ENCODE data around the gene HPRT1. TPM values are rescaled to one million over a fixed set of nuclear protein-coding genes. Genes with fewer than 3 reads are reported as not detected.

Gene HPRT1, protein sequence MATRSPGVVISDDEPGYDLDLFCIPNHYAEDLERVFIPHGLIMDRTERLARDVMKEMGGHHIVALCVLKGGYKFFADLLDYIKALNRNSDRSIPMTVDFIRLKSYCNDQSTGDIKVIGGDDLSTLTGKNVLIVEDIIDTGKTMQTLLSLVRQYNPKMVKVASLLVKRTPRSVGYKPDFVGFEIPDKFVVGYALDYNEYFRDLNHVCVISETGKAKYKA
- total RNA-seq = 15.2 TPM
- long read RNA-seq, partial matches to known transcripts = 1 of 4 reads
- long read RNA-seq, other reads (novel, unspliced or antisense) = 0 of 4 reads

DNA sequence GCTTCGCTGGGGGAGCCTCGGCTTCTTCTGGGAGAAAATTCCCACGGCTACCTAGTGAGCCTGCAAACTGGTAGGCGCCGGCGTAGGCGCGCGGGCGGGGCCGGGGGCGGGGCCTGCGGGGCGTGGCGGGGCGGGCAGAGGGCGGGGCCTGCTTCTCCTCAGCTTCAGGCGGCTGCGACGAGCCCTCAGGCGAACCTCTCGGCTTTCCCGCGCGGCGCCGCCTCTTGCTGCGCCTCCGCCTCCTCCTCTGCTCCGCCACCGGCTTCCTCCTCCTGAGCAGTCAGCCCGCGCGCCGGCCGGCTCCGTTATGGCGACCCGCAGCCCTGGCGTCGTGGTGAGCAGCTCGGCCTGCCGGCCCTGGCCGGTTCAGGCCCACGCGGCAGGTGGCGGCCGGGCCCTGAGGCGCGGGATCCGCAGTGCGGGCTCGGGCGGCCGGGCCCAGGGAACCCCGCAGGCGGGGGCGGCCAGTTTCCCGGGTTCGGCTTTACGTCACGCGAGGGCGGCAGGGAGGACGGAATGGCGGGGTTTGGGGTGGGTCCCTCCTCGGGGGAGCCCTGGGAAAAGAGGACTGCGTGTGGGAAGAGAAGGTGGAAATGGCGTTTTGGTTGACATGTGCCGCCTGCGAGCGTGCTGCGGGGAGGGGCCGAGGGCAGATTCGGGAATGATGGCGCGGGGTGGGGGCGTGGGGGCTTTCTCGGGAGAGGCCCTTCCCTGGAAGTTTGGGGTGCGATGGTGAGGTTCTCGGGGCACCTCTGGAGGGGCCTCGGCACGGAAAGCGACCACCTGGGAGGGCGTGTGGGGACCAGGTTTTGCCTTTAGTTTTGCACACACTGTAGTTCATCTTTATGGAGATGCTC, at the start of gene HPRT1:
Gene HPRT1 (plus strand): TSS at position 161 of the 857 bp plus-strand sequence. CDS start 147 bp downstream, at position 308.
- H3K9me3 ChIP-seq = no peaks in the 10 kb centered on the region

DNA sequence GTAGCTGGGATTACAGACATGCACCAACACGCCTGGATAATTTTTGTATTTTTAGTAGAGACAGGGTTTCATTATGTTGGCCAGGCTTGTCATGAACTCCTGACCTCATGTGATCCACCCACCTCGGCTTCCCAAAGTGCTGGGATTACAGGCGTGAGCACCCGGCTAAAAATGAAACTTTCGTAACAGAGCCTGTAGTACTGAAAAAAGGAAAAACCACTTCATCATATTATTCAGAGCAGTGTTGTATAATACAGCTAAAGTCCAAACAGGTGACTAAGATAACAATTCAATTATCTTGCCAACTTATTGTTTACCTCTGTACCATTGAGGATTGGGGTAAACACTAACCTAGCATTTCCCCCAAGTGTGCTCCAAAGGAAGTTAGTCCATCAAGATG, 43.9 kb upstream of the HPRT1 start:
- no peak overlapping the region for H3K4me3 ChIP-seq
- peaks cover 43% of the 10 kb centered on the region for H3K36me3 ChIP-seq
- H3K9me3 ChIP-seq = no peaks in the 10 kb centered on the region
- TF ChIP-seq, protein P1, sequence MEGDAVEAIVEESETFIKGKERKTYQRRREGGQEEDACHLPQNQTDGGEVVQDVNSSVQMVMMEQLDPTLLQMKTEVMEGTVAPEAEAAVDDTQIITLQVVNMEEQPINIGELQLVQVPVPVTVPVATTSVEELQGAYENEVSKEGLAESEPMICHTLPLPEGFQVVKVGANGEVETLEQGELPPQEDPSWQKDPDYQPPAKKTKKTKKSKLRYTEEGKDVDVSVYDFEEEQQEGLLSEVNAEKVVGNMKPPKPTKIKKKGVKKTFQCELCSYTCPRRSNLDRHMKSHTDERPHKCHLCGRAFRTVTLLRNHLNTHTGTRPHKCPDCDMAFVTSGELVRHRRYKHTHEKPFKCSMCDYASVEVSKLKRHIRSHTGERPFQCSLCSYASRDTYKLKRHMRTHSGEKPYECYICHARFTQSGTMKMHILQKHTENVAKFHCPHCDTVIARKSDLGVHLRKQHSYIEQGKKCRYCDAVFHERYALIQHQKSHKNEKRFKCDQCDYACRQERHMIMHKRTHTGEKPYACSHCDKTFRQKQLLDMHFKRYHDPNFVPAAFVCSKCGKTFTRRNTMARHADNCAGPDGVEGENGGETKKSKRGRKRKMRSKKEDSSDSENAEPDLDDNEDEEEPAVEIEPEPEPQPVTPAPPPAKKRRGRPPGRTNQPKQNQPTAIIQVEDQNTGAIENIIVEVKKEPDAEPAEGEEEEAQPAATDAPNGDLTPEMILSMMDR (IDR thresholded peaks at IDR 0.05) = no peak
- H3K4me1 ChIP-seq = no peaks in the 10 kb centered on the region
- ATAC-seq (no peak), DNase-seq (no peak)
- H3K27ac ChIP-seq = no peak overlapping the region
- intact Hi-C loops (cut with DNase I) = no loop called here
- H3K27me3 ChIP-seq = no peaks in the 10 kb centered on the region

More for the DNA sequence above, at the start of gene HPRT1:
- intact Hi-C loops (cut with DNase I) = no loop called here
- TF ChIP-seq, protein P1 (IDR thresholded peaks at IDR 0.05) = no peak
- Histone ChIP-seq H3K4me1 (no peaks in the 10 kb centered on the region), H3K27me3 (no peaks in the 10 kb centered on the region), H3K27ac (peak within 1 kb of the TSS; percentile 63), H3K36me3 (no peaks in the 10 kb centered on the region), H3K4me3 (peak within 1 kb of the TSS; percentile 57)
- DNase-seq = peak; percentile 90
- ATAC-seq = peak; percentile 100

DNA sequence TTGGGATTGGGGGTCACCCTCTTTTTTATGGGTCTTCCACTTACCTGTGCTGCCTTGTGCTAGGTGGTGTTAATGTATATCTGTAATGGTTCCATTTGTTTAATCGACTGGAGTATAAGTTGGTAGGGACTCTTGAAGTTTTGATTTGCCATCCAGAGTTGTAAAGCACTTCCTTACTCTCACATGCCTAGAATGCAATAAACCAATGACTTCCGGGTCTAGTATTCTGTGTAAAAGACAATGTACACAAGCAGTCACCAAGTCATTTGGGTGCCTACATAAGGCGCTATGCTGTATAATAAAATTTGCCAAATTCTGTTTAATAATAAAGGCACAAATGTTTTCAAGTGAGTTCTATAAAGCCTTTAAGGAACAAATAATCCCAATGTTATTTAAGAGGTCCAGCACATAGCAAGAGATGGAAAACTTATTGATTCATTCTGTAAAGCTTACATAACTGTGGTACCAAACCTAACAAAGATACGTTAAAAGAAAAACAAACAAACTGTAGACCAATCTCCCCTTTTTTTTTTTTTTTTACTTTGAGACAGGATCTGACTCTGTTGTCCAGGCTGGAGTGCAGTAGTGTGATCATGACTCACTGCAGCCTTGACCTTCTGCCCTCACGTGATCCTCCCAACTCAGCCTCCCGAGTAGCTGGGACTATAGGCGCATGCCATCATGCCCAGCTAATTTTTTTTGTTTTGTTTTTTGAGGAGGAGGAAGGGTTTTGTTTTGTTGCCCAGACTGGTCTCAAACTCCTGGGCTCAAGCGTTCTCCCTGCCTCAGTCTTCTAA, 41.5 kb upstream of the HPRT1 start:
- Histone ChIP-seq H3K27ac (no peak overlapping the region), H3K4me3 (no peak overlapping the region), H3K36me3 (peaks cover 43% of the 10 kb centered on the region), H3K27me3 (no peaks in the 10 kb centered on the region), H3K4me1 (no peaks in the 10 kb centered on the region), H3K9me3 (no peaks in the 10 kb centered on the region)
- TF ChIP-seq, protein P1 (IDR thresholded peaks at IDR 0.05) = no peak
- intact Hi-C loops (cut with DNase I) = no loop called here
- no peak for ATAC-seq
- no peak for DNase-seq

DNA sequence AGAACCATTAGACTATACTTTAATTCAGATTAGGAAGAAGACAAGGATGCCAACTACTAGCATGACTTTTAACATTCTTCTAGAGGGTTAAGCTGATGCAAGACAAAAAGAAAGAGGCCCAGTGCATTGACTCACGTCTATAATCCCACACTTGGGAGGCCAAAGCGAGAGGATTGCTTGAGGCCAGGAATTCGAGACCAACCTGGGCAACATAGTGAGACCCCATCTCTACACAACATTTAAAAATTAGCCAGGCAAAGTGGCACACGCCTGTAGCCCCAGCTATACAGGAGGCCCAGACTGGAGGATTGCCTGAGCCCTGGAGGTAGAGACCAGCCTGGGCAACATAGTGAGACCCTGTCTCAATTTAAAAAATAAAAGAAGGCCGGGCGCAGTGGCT, 40.2 kb upstream of the HPRT1 start:
- no peaks in the 10 kb centered on the region for H3K27me3 ChIP-seq
- no peaks in the 10 kb centered on the region for H3K4me1 ChIP-seq
- no peak overlapping the region for H3K4me3 ChIP-seq
- H3K36me3 ChIP-seq = peaks cover 38% of the 10 kb centered on the region
- no peaks in the 10 kb centered on the region for H3K9me3 ChIP-seq
- DNase-seq (no peak), ATAC-seq (no peak)
- TF ChIP-seq, protein P1 (IDR thresholded peaks at IDR 0.05) = no peak
- no peak overlapping the region for H3K27ac ChIP-seq
- intact Hi-C loops (cut with DNase I) = no loop called here

DNA sequence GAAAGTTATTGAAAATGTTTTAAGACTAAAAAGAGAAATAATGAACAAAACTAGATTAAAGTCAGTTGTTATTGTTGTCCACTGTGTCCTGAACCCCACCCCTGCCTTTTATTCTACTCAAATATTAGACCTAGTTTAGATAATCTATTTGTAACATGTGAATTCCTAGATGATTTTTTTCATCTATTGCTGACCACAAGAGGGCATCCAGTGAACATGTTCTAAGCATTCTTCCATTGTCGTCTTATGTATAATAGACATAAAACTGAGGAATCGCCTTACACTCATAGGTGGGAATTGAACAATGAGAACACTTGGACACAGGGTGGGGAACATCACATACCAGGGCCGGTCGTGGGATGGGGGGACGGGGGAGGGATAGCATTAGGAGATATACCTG, 36.4 kb upstream of the HPRT1 start:
- intact Hi-C loops (cut with DNase I) = no loop called here
- DNase-seq (no peak), ATAC-seq (no peak)
- H3K9me3 ChIP-seq = no peaks in the 10 kb centered on the region
- no peaks in the 10 kb centered on the region for H3K27me3 ChIP-seq
- H3K4me1 ChIP-seq = no peaks in the 10 kb centered on the region
- TF ChIP-seq, protein P1 (IDR thresholded peaks at IDR 0.05) = no peak
- H3K4me3 ChIP-seq = no peak overlapping the region
- H3K36me3 ChIP-seq = peaks cover 13% of the 10 kb centered on the region
- no peak overlapping the region for H3K27ac ChIP-seq

Measured in upper lobe of right lung (tissue), 1 donor.